ENCODE measurements around the gene CNGB1. TPM values are rescaled to one million over a fixed set of nuclear protein-coding genes. Genes with fewer than 3 reads are reported as not detected.
A peak's percentile ranks its signal among the peaks of the same experiment; 100 is the strongest.
"Not testable (repeated sequence)": the region's sequence is repeated elsewhere in the genome, so short reads cannot be mapped to it uniquely, and the experiment has no call there.

The CNGB1 gene
- total and polyA plus RNA-seq, 4 donors, result under 0.01 TPM; not detected in 2

GRCh38 chr16:57897053-57897784 is 73.7 kb downstream of the CNGB1 start:
- DNase-seq (ENCODE audit: low spot score), result no peak

GRCh38 chr16:57895081-57895547 is 75.8 kb downstream of the CNGB1 start:
- peaks cover 18 to 52% (median 37%) of the 10 kb centered on the region in 4 donors for H3K4me1 ChIP-seq (ENCODE audit: control insufficient read depth in 4 of 4, insufficient read depth in 4 of 4, low read length in 3 of 4)

More at GRCh38 chr16:57897053-57897784, 73.7 kb downstream of the CNGB1 start:
- H3K27me3 ChIP-seq (ENCODE audit: control insufficient read depth in 4 of 4, insufficient read depth in 4 of 4, low read length in 3 of 4), result no peaks in the 10 kb centered on the region
- no peaks in the 10 kb centered on the region for H3K36me3 ChIP-seq (ENCODE audit: control insufficient read depth in 4 of 4, insufficient read depth in 3 of 4, low read depth in 1 of 4, low read length in 3 of 4)
- no peaks in the 10 kb centered on the region for H3K9me3 ChIP-seq (ENCODE audit: control insufficient read depth in 4 of 4, low read length in 3 of 4)
- WGBS, result 91% methylated on average over 18 of the region's 18 CpGs
- no peak overlapping the region for H3K9ac ChIP-seq (ENCODE audit: low read depth in 1 of 2, low read length in 2 of 2)
- TF ChIP-seq RAD21 (IDR thresholded peaks at IDR 0.05) (no peak), HNF4A (conservative IDR thresholded peaks at IDR 0.05) (no peak), HNF4G (IDR thresholded peaks at IDR 0.05) (no peak), RXRA (IDR thresholded peaks at IDR 0.05) (no peak), SP1 (IDR thresholded peaks at IDR 0.05) (no peak), GABPA (IDR thresholded peaks at IDR 0.05 in 1 of 2, conservative IDR thresholded peaks at IDR 0.05 in 1 of 2) (no peak), JUND (IDR thresholded peaks at IDR 0.05) (no peak), FOXA2 (IDR thresholded peaks at IDR 0.05) (no peak), ATF3 (IDR thresholded peaks at IDR 0.05) (no peak), TAF1 (conservative IDR thresholded peaks at IDR 0.05) (no peak), ZBTB33 (IDR thresholded peaks at IDR 0.05) (no peak), FOXA1 (IDR thresholded peaks at IDR 0.05) (no peak), MAX (IDR thresholded peaks at IDR 0.05) (no peak), YY1 (IDR thresholded peaks at IDR 0.05) (no peak), EGR1 (IDR thresholded peaks at IDR 0.05; ENCODE audit: low read depth in 2 of 2) (no peak), NR2F2 (IDR thresholded peaks at IDR 0.05) (no peak), CTCF (IDR thresholded peaks at IDR 0.05; ENCODE audit: low read depth, low read length, missing input control) (no peak), REST (IDR thresholded peaks at IDR 0.05) (no peak)
- H3K27ac ChIP-seq (ENCODE audit: low read depth in 1 of 2, low read length in 2 of 2), result no peak overlapping the region
- H3K4me1 ChIP-seq (ENCODE audit: control insufficient read depth in 4 of 4, insufficient read depth in 4 of 4, low read length in 3 of 4), result peaks cover 9 to 41% (median 26%) of the 10 kb centered on the region in 4 donors
- no peak overlapping the region for H3K4me3 ChIP-seq (ENCODE audit: low read depth in 1 of 3, low read length in 3 of 3)

More at GRCh38 chr16:57895081-57895547, 75.8 kb downstream of the CNGB1 start:
- not testable (repeated sequence) for H3K27me3 ChIP-seq (ENCODE audit: control insufficient read depth in 4 of 4, insufficient read depth in 4 of 4, low read length in 3 of 4); DNase-seq (ENCODE audit: low spot score); H3K9me3 ChIP-seq (ENCODE audit: control insufficient read depth in 4 of 4, low read length in 3 of 4); H3K36me3 ChIP-seq (ENCODE audit: control insufficient read depth in 4 of 4, insufficient read depth in 3 of 4, low read depth in 1 of 4, low read length in 3 of 4)
- peak overlapping the region in 1 of 3 donors; percentile 10 for H3K4me3 ChIP-seq (ENCODE audit: low read depth in 1 of 3, low read length in 3 of 3)
- peak overlapping the region in 1 of 2 donors; percentile 58 for H3K9ac ChIP-seq (ENCODE audit: low read depth in 1 of 2, low read length in 2 of 2)
- peak overlapping the region; percentile 94 to 99 for H3K27ac ChIP-seq (ENCODE audit: low read depth in 1 of 2, low read length in 2 of 2)
- 70% methylated on average over 3 of the region's 3 CpGs for WGBS

Measured in liver (tissue), 9 donors.